SK-N-SH (cell line): ENCODE results near the gene CENPF.

ENCODE experiments used
- GABPA ChIP-seq: IDR thresholded peaks from 2 replicates; pipeline ENCODE4 v1.4.0; 2012; ENCODE audit warnings: low read depth, mild to moderate bottlenecking
- TF ChIP-seq, protein P1 (sequence below): fragments of 200-600 bp; sonication (generic); IDR thresholded peaks from 2 replicates; pipeline ENCODE4 v1.6.1; 2017; ENCODE audit warnings: antibody characterized with exemption, mild to moderate bottlenecking, moderate library complexity

DNA sequence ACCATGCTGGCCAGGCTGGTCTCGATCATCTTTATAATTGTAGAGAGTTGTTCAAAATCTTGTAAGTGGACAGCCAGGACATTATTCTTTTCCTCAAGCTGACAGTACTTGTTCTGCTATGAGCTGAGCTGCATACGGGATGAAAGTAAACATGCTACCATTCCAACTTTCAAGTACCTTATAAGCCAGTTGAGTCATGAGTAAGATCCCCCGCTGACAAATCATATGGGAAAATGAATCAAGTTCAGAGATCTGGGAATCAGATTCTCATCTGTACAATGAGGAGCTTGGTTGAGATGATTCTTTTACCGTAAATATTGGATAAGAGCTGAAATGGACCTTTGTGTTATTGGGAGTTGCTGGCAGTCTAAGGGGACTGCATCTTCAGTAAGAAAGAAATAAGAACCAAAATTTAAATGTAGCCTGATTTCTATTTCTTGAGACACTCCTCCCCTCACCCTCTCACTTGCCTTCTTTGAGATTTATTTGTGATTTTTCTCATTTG lies 62.7 kb downstream of the CENPF start:
- TF ChIP-seq, protein P1, sequence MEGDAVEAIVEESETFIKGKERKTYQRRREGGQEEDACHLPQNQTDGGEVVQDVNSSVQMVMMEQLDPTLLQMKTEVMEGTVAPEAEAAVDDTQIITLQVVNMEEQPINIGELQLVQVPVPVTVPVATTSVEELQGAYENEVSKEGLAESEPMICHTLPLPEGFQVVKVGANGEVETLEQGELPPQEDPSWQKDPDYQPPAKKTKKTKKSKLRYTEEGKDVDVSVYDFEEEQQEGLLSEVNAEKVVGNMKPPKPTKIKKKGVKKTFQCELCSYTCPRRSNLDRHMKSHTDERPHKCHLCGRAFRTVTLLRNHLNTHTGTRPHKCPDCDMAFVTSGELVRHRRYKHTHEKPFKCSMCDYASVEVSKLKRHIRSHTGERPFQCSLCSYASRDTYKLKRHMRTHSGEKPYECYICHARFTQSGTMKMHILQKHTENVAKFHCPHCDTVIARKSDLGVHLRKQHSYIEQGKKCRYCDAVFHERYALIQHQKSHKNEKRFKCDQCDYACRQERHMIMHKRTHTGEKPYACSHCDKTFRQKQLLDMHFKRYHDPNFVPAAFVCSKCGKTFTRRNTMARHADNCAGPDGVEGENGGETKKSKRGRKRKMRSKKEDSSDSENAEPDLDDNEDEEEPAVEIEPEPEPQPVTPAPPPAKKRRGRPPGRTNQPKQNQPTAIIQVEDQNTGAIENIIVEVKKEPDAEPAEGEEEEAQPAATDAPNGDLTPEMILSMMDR, result no peak
- TF ChIP-seq GABPA, result no peak
